ENCODE data around the gene RANBP3.
A peak's percentile ranks its signal among the peaks of the same experiment; 100 is the strongest.
"Not testable (repeated sequence)": the region's sequence is repeated elsewhere in the genome, so short reads cannot be mapped to it uniquely, and the experiment has no call there.

RANBP3 gene

GRCh38 chr19:5896365-5897076 is 81.4 kb downstream of the RANBP3 start:
- no peak for DNase-seq

GRCh38 chr19:5895890-5896289 is 82.0 kb downstream of the RANBP3 start:
- DNase-seq, result no peak

GRCh38 chr19:5895409-5895808 is 82.5 kb downstream of the RANBP3 start:
- DNase-seq, result no peak

- no peak for DNase-seq
These were observed 83.1 kb downstream of the RANBP3 start for GRCh38 chr19:5894704-5895349.

- DNase-seq, result no peak
These were observed 83.8 kb downstream of the RANBP3 start for GRCh38 chr19:5893907-5894703.

GRCh38 chr19:5893296-5893903 is 84.5 kb downstream of the RANBP3 start:
- no peak for DNase-seq

- no peak for DNase-seq
These were observed 85.1 kb downstream of the RANBP3 start for GRCh38 chr19:5892772-5893275.

- DNase-seq, result no peak
These were observed 85.8 kb downstream of the RANBP3 start for GRCh38 chr19:5891938-5892771.

- DNase-seq, result no peak
These were observed 86.4 kb downstream of the RANBP3 start for GRCh38 chr19:5891572-5891937.

- no peak for DNase-seq
These were observed 87.8 kb downstream of the RANBP3 start for GRCh38 chr19:5890099-5890498.

- no peak for DNase-seq
These were observed 88.5 kb downstream of the RANBP3 start for GRCh38 chr19:5889288-5889971.

GRCh38 chr19:5884065-5884811 is 93.7 kb downstream of the RANBP3 start:
- not testable (repeated sequence) for DNase-seq

- DNase-seq, result not testable (repeated sequence)
These were observed 94.6 kb downstream of the RANBP3 start for GRCh38 chr19:5883157-5883873.

- no peak for DNase-seq
These were observed 95.4 kb downstream of the RANBP3 start for GRCh38 chr19:5882421-5882968.

GRCh38 chr19:5881543-5882299 is 96.2 kb downstream of the RANBP3 start:
- DNase-seq, result peak; percentile 50

GRCh38 chr19:5880604-5881078 is 97.3 kb downstream of the RANBP3 start:
- DNase-seq, result peak; percentile 47

GRCh38 chr19:5880196-5880595 is 97.7 kb downstream of the RANBP3 start:
- no peak for DNase-seq

GRCh38 chr19:5877882-5878281 is 100.1 kb downstream of the RANBP3 start:
- no peak for DNase-seq

GRCh38 chr19:5877427-5877826 is 100.5 kb downstream of the RANBP3 start:
- no peak for DNase-seq

Data from NCI-H1417 treated with DMSO at 0.1 percent for 48 hours (cell line).